ENCODE results near the gene BZW2.

DNA sequence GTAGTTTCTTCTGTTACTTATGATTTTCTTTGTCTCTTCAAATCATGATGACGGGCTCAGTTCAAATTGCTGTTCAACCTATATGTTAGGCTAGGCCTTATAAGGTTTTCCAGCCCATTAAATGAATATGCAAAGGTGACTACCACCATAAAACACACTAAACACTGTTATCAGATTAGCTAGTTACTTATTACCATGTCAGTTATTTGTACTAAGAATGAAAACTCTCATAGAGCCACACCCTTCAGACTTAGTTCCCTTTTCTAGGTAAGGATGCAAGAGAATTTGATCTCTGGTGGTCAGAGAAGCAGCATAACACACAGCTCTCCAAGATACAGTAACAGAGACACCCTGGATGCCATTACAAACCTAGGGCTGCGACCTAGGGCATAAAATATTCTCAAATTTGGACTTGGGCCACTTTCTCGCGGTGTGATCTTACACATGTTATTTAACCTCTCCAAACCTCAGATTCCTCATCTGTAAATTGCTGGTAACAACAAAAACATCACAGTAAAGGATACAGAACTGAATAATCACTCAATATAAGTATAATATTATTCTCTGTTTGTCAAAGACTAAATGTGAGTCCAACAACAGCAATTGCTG lies 36.0 kb upstream of the BZW2 start:
- TF ChIP-seq EZH2phosphoT487 (IDR thresholded peaks at IDR 0.05; ENCODE audit: insufficient read depth, low read depth) (no peak), EZH2 (IDR thresholded peaks at IDR 0.05; ENCODE audit: insufficient read depth, poor library complexity, severe bottlenecking) (no peak)
